Fibroblast of skin of right quadriceps (primary cell): ENCODE results near the gene RAB19.
A peak's percentile ranks its signal among the peaks of the same experiment; 100 is the strongest.

Experiments
- DNase-seq: peaks from one replicate; pipeline ENCODE4 v3.0.0-alpha.2; 2013

RAB19 gene

DNA sequence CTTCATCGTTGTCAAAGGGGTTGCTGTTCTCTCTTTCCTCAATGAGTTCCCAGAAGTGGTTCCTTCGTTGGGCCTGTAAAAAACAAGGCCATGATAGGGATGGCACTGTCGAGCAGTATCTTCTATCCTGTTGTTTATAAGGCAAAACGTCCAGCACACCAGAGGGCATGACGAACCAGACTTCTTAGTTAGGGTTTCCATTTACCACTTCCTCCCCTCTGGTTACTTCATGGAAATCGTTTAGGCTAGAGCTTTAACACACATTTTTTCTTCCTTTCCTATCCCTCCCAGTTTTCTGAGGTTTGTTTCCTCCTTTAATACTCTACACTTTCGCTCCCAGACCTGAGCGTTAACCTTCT is 50.8 kb downstream of the RAB19 start:
- no peak for DNase-seq

DNA sequence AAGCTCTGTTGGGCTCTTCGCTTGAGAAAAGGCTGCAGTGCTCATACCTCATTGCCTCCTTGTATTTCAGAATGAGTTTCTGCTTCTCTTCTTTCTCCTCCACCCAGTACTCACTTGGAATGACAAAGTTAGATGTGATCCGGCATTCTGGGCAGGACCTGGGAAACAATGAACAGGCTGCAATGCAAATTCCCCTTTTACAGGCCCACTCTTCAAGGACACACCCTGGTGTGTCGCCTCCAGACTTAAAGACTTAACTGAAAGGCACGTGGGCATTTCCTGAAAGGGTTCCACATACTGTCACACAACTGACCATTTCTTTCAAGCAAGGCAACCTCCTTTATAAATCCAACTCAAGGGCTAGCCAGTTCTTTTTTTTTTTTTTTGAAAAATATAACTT is 51.9 kb downstream of the RAB19 start:
- DNase-seq, result no peak

DNA sequence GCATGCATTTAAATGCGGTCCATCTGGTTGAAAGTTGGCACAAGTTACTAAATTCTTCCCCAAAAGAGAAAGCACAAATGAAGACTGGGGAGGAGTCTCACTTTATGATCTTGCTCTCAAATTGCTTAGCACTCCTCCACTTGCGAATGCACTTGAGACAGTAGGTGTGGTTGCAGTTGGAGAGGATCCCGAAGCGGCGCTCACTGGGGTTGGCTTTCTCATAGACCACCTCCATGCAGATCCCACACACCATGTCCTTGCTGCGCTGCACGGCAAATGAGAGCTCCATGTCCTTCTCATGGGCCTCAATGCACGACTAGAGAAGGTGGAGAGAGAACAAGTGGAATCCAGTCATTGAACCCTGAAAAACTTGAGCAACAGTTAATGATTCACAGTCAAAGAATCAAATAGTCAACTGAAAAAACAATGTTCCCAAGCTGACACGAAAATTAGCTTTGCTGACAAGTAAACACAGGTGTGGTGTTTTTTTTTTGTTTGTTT is 52.7 kb downstream of the RAB19 start:
- DNase-seq, result no peak

DNA sequence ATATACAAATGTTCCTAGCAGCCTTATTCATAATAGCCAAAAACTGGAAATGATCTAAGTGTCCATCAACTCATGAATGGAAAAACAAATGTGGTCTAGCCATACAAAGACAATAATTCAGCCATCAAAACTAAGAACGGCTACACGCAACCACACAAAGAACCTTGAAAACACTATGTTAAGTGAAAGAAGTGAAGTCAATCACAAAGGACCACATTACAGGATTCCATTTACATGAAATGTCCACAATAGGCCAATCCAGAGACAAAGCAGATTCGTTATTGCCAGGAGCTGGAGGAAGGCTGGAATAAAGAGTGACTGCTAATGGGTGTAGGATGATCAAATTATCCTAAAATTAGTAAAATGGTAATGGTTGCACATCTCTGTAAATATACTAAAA is 54.3 kb downstream of the RAB19 start:
- no peak for DNase-seq

DNA sequence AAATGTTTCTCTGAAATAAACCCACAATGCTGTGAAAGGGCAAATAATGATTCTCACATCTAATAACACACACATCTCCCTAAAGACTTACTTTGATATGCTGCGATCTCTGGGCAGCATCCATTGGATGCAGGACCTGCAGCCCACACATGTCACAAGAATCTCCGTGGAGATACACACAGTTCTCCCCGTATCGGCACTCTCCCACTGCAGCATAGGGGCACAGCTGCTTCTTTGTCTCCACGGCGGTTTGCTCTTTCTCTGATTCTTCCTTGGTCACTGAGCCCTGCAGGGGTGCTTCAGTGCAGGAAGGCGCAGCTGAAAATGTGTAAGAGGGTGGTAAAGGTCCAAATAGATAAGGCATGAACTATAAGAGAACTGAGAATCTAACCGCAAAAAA is 55.1 kb downstream of the RAB19 start:
- no peak for DNase-seq

DNA sequence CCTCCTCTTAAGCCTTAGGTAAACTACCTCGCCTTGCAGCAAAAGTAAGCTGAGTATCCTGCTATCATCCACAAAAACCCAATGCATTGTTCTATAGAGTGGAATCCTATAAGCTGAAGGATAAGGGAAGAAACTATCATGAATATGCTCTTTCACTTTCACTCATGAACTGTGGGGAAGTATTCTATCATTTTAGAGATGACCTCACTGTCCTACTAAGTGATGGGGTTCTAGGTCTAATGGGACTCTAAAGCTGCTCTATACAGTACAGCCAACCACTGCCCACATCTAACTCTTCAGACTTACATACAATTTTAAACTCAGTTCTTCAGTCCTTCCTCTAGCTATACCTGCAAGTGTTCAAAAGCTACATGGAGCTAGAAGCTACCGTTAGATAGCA is 59.3 kb downstream of the RAB19 start:
- DNase-seq, result no peak

DNA sequence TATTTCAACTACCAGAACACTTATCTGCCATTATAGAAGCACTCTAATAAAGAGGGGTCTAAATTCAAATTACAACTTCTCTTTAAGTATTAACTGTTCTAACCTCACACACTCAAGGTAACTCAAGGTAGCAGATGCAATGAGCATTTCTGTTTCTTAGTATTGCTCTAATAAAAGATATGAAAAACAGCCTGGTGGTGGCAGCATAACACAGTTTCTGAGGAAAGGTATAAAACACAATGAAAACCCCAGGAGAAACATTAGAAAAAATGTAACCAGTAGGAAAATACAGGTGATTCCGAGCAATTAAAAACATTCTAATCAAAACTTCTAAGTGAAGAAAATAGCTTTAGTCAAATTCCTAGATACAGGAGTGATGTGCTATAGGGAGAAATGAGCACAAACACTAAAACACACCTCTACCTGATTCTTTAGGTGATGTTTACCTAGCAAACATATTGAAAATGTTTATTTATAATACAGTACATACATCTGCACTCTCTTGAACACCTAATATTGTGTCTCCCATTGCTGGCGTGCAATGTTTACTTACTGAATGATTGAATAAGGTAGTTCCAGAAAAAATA is 72.0 kb downstream of the RAB19 start:
- DNase-seq, result peak; percentile 36

DNA sequence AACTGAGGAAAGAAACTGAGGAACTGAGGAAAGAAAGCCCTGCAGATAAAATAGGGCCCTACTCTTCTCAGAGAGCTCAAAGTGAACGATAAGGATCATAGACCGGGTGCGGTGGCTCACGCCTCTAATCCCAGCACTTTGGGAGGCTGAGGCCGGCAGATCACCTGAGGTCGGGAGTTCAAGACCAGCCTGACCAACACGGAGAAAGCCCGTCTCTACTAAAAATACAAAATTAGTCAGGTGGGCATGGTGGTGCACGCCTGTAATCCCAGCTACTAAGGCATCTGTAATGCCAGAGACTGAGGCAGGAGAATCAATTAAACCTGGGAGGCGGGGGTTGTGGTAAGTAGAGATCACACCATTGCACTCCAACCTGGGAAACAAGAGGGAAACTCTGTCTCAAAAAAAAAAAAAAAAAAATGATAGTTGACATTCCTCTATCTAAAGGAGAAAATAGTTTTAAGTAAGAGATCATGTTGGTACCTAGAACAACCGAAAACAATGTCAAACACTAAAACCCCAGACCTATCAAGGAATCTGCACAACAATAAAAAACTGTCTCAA is 72.9 kb downstream of the RAB19 start:
- DNase-seq, result no peak
